Muscle of leg (tissue), 11 donors: ENCODE results near the gene ZBTB40. TPM values are rescaled to one million over a fixed set of nuclear protein-coding genes. Genes with fewer than 3 reads are reported as not detected.

Experiments used
- DNase-seq: peaks from one replicate; pipeline ENCODE4 v3.0.0; 2013
- H3K27ac ChIP-seq: one replicate; pipeline ENCODE4 v1.5.1; 2013; ENCODE audit warnings: mild to moderate bottlenecking, low read length, control low read depth
- H3K27me3 ChIP-seq: one replicate; pipeline ENCODE4 v1.6.1; 2013; ENCODE audit warnings: low read length; ENCODE audit not compliant: control insufficient read depth, insufficient read depth
- H3K36me3 ChIP-seq: one replicate; pipeline ENCODE4 v1.6.1; 2013; ENCODE audit warnings: low read length; ENCODE audit not compliant: control insufficient read depth, insufficient read depth
- H3K4me1 ChIP-seq: one replicate; pipeline ENCODE4 v1.6.1; 2013; ENCODE audit warnings: low read length; ENCODE audit not compliant: control insufficient read depth, insufficient read depth
- H3K4me3 ChIP-seq: one replicate; pipeline ENCODE4 v1.5.1; 2013; ENCODE audit warnings: low read length, control low read depth
- H3K9me3 ChIP-seq: replicated peaks from 2 replicates; pipeline ENCODE4 v1.6.1; 2013; ENCODE audit warnings: low read depth, low read length; ENCODE audit not compliant: control insufficient read depth
- WGBS: methylation state at CpG from one replicate; pipeline ENCODE4 v1.1.5; 2013; ENCODE audit warnings: missing lambda C conversion rate; ENCODE audit not compliant: insufficient coverage; 5-methylcytosine and 5-hydroxymethylcytosine counted together
- polyA plus RNA-seq, 8 donors: library from polyadenylated mRNA; unstranded; fragments of 120-200 nt; gene quantifications; one replicate each; pipeline versions ENCODE4 v1.2.1 to v1.2.3, GENCODE V29; 2013; ENCODE audit warnings: inconsistent platforms in 1 of 8, low replicate concordance in 1 of 8; ENCODE audit not compliant: insufficient read length in 8 of 8, insufficient read depth in 1 of 8
- total RNA-seq: library from RNA; stranded (reverse); fragments of 120-200 nt; gene quantifications from one replicate; pipeline ENCODE4 v1.2.4, GENCODE V29; 2013

ZBTB40 gene
- total and polyA plus RNA-seq, 9 donors: 10.3 to 15.2 (median 11.6) TPM

- DNase-seq: no peak
- H3K4me3 ChIP-seq: no peak overlapping the region
- H3K9me3 ChIP-seq: peaks cover 10% of the 10 kb centered on the region
- H3K27ac ChIP-seq: no peak overlapping the region
- no CpG with 5 or more reads among the region's 3 CpGs for WGBS
- H3K4me1 ChIP-seq: no peaks in the 10 kb centered on the region
- H3K36me3 ChIP-seq: peaks cover 7% of the 10 kb centered on the region
- no peaks in the 10 kb centered on the region for H3K27me3 ChIP-seq
These were observed 33.8 kb downstream of the ZBTB40 start for GRCh38 chr1:22485431-22485830.

DNA sequence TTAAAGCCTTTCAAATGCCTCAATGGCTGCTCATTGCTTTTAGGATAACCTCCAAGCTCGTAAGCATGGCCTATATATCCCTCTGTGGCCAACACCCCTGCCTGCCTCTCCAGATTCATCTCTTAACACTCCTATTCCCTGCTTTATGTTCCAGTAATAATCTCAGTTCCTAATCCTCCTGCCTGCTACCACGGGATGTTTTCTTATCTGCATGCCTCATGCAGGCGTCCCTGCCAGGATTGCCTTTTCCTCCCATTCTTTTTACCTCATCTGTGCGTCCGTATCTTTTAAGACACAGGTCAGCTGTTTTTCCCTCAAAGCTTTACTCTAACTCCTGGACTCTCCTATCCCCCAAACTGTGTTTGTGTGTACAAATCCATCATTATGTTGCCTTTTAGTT lies 36.1 kb downstream of the ZBTB40 start:
- Histone ChIP-seq H3K36me3 (peaks cover 13% of the 10 kb centered on the region), H3K9me3 (peaks cover 10% of the 10 kb centered on the region), H3K4me3 (no peak overlapping the region), H3K4me1 (no peaks in the 10 kb centered on the region), H3K27ac (no peak overlapping the region), H3K27me3 (no peaks in the 10 kb centered on the region)
- WGBS: 57% methylated on average over 5 of the region's 5 CpGs
- DNase-seq: no peak

GRCh38 chr1:22488319-22488718 lies 36.7 kb downstream of the ZBTB40 start:
- Histone ChIP-seq H3K4me3 (no peak overlapping the region), H3K4me1 (no peaks in the 10 kb centered on the region), H3K9me3 (peaks cover 10% of the 10 kb centered on the region), H3K27ac (no peak overlapping the region), H3K27me3 (no peaks in the 10 kb centered on the region), H3K36me3 (peaks cover 14% of the 10 kb centered on the region)
- no peak for DNase-seq
- 73% methylated on average over 5 of the region's 5 CpGs for WGBS

- Histone ChIP-seq H3K9me3 (peaks cover 7% of the 10 kb centered on the region), H3K27ac (no peak overlapping the region), H3K36me3 (peaks cover 16% of the 10 kb centered on the region), H3K4me3 (no peak overlapping the region), H3K4me1 (no peaks in the 10 kb centered on the region), H3K27me3 (no peaks in the 10 kb centered on the region)
- 100% methylated on average over 1 of the region's 6 CpGs for WGBS
- DNase-seq: no peak
These were observed 37.6 kb downstream of the ZBTB40 start for GRCh38 chr1:22489278-22489677.

DNA sequence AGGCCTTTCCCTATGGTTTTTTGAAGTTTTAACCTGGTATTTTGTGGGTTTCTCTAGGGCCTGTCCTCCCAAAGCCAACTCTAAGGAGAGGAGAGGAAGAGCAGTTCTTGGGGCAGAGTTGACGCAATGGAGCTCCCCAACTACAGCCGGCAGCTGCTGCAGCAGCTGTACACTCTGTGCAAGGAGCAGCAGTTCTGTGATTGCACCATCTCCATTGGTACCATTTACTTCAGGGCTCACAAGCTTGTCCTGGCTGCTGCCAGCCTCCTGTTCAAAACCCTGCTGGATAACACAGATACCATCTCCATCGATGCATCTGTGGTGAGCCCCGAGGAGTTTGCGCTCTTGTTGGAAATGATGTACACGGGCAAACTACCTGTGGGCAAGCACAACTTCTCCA lies 38.2 kb downstream of the ZBTB40 start:
- peaks cover 2% of the 10 kb centered on the region for H3K9me3 ChIP-seq
- H3K27ac ChIP-seq: no peak overlapping the region
- peaks cover 16% of the 10 kb centered on the region for H3K36me3 ChIP-seq
- H3K27me3 ChIP-seq: no peaks in the 10 kb centered on the region
- no peak overlapping the region for H3K4me3 ChIP-seq
- no peaks in the 10 kb centered on the region for H3K4me1 ChIP-seq
- no peak for DNase-seq
- 70% methylated on average over 2 of the region's 6 CpGs for WGBS

- H3K9me3 ChIP-seq: no peaks in the 10 kb centered on the region
- no peak overlapping the region for H3K27ac ChIP-seq
- H3K4me1 ChIP-seq: no peaks in the 10 kb centered on the region
- H3K4me3 ChIP-seq: no peak overlapping the region
- no peaks in the 10 kb centered on the region for H3K27me3 ChIP-seq
- no peak for DNase-seq
- H3K36me3 ChIP-seq: peaks cover 16% of the 10 kb centered on the region
- WGBS: no CpG with 5 or more reads among the region's 2 CpGs
These were observed 38.7 kb downstream of the ZBTB40 start for GRCh38 chr1:22490309-22490708.

- Histone ChIP-seq H3K36me3 (peaks cover 21% of the 10 kb centered on the region), H3K27ac (no peak overlapping the region), H3K4me1 (no peaks in the 10 kb centered on the region), H3K9me3 (no peaks in the 10 kb centered on the region), H3K4me3 (no peak overlapping the region), H3K27me3 (no peaks in the 10 kb centered on the region)
- 100% methylated on average over 1 of the region's 10 CpGs for WGBS
- peak; percentile 9 for DNase-seq
These were observed 40.5 kb downstream of the ZBTB40 start for GRCh38 chr1:22491995-22492715.

GRCh38 chr1:22494144-22494543 lies 42.5 kb downstream of the ZBTB40 start:
- no peaks in the 10 kb centered on the region for H3K9me3 ChIP-seq
- WGBS: no CpG with 5 or more reads among the region's 2 CpGs
- H3K27ac ChIP-seq: no peak overlapping the region
- no peak for DNase-seq
- H3K4me1 ChIP-seq: peaks cover 2% of the 10 kb centered on the region
- H3K27me3 ChIP-seq: no peaks in the 10 kb centered on the region
- peaks cover 23% of the 10 kb centered on the region for H3K36me3 ChIP-seq
- no peak overlapping the region for H3K4me3 ChIP-seq

DNA sequence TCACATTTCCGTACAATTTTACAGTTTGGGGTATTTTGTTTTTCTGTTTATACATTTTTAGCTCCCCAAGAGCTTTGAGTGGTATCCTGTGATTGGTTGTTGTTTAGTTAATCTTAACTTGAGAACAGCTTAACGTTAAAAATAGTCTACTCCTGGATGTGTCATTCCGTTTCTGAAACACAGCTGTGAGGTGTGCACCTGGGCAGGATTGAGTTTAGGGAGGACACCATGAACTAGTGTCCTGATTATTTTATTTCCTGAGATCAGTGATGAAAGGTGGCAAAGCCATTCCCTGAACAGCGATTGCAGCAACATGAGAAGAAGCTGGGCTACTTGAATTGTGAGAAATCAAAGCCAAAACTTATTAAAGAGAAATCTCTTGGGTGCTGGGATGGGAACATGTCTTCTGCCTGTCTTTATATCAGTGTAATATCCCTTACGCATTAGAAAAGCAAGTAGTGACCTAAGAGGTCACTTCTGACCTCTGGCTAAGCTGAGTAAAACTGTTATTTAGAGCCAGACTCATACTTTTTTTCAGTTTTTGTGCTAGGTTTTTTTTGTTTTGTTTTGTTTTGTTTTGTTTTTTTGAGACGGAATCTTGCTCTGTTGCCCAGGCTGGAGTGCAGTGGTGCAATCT lies 43.4 kb downstream of the ZBTB40 start:
- Histone ChIP-seq H3K27me3 (no peaks in the 10 kb centered on the region), H3K27ac (no peak overlapping the region), H3K4me1 (peaks cover 2% of the 10 kb centered on the region), H3K36me3 (peaks cover 19% of the 10 kb centered on the region), H3K9me3 (no peaks in the 10 kb centered on the region), H3K4me3 (no peak overlapping the region)
- DNase-seq: peak; percentile 12
- 43% methylated on average over 3 of the region's 6 CpGs for whole genome bisulfite sequencing

DNA sequence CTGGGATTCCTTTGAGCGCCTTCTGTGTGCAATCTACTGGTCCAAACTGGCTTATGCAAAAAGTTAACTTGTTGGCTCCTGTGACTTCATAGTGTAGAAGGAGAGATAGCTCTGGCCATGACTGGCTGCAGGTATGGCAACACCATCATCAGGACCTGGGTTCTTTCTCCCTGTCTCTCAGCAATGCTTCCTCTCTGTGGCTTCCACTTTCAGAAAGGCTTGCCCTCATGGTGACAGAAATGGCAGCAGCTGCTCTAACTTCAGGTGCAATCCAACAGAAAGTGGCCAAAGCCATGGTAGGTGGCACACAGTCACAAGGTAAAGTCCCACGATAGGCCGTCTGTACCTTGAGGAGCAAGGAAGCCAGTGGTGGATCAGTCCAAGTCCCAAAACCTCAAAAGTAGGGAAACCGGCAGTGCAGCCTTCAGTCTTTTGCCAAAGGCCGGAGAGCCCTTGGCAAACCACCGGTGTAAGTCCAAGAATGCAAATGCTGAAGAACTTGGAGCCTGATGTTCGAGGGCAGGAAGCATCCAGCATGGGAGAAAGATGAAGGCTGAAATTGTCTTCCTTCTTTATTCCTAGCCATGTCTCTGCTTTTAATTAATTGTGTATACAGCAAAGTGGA lies 45.0 kb downstream of the ZBTB40 start:
- DNase-seq: no peak
- H3K36me3 ChIP-seq: peaks cover 15% of the 10 kb centered on the region
- 86% methylated on average over 7 of the region's 7 CpGs for WGBS
- peaks cover 2% of the 10 kb centered on the region for H3K4me1 ChIP-seq
- no peak overlapping the region for H3K27ac ChIP-seq
- no peaks in the 10 kb centered on the region for H3K27me3 ChIP-seq
- no peaks in the 10 kb centered on the region for H3K9me3 ChIP-seq
- H3K4me3 ChIP-seq: no peak overlapping the region
